H1 (cell line): ENCODE measurements around the gene SLC32A1. TPM values are rescaled to one million over a fixed set of nuclear protein-coding genes. Genes with fewer than 3 reads are reported as not detected.

Experiments used
- EP300 ChIP-seq, 2 experiments: IDR thresholded peaks; 1 replicate in 1 of 2; 2 replicates in 1 of 2; pipeline ENCODE4 v1.6.1; 2011 to 2012; ENCODE audit warnings: low read depth in 2 of 2, low read length in 2 of 2, mild to moderate bottlenecking in 2 of 2, borderline replicate concordance in 1 of 2, inconsistent platforms in 1 of 2, moderate library complexity in 1 of 2
- GABPA ChIP-seq: IDR thresholded peaks from 2 replicates; pipeline ENCODE4 v1.6.1; 2011; ENCODE audit warnings: mild to moderate bottlenecking, low read length, moderate library complexity, borderline replicate concordance; ENCODE audit not compliant: insufficient read depth
- MAFK ChIP-seq: IDR thresholded peaks from 2 replicates; pipeline ENCODE4 v1.6.1; 2012; ENCODE audit warnings: low read depth, mild to moderate bottlenecking, improper control_type of control experiment, low read length
- RNF2 ChIP-seq: fragments of 200-900, 300-1000 bp; sonication (generic); IDR thresholded peaks from 2 replicates; pipeline ENCODE4 v1.7.1; 2016; ENCODE audit warnings: borderline replicate concordance, low read depth, mild to moderate bottlenecking, antibody characterized with exemption, low read length; ENCODE audit not compliant: poor library complexity, severe bottlenecking; ENCODE audit errors: missing control alignments
- TAF1 ChIP-seq: IDR thresholded peaks from 2 replicates; pipeline ENCODE4 v1.6.1; 2011; ENCODE audit warnings: mild to moderate bottlenecking, low read depth, low read length
- TAF7 ChIP-seq: optimal IDR thresholded peaks from 2 replicates; pipeline ENCODE3; 2011; ENCODE audit warnings: low read depth, mild to moderate bottlenecking, inconsistent platforms, low read length, moderate library complexity, borderline replicate concordance
- TBP ChIP-seq: IDR thresholded peaks from 2 replicates; pipeline ENCODE4 v1.6.1; 2011; ENCODE audit warnings: low read depth, low read length, improper control_type of control experiment
- polyA plus RNA-seq, 7 experiments: library from polyadenylated mRNA; depleted of rRNA in 3 of 7; stranded (reverse) in 5 of 7; unstranded in 2 of 7; fragments of >200 nt in 5 of 7; fragments of 200-250 nt in 2 of 7; gene quantifications; 1 replicate in 5 of 7; 2 replicates in 1 of 7; 4 replicates in 1 of 7; pipeline versions ENCODE4 v1.2.1 to v1.2.3, GENCODE V29; 2011 to 2013; ENCODE audit warnings: missing spikeins in 2 of 7, mixed read lengths in 2 of 7
- total RNA-seq: library from RNA; stranded (reverse); fragmentation: NEBNext Ultra II Directional; extraction: Animal tissue kit (Norgen Biotek cat#: 25700); gene quantifications from 2 replicates; pipeline ENCODE4 v1.2.1, GENCODE V29; 2021
- TF ChIP-seq, protein P1 (sequence below): fragments of 300-600 bp; sonication (generic); IDR thresholded peaks from 2 replicates; pipeline ENCODE4 v1.7.1; 2012; ENCODE audit warnings: low read length, moderate library complexity, mild to moderate bottlenecking, inconsistent platforms; ENCODE audit not compliant: insufficient replicate concordance
- TF ChIP-seq, protein P2 (sequence below): IDR thresholded peaks from 2 replicates; pipeline ENCODE4 v1.6.1; 2012; ENCODE audit warnings: inconsistent platforms

The SLC32A1 gene
- total and polyA plus RNA-seq, 2 of the 8 experiments (the other 6 are each of a cell fraction or from before 2014, with no cell fraction given) = 0.09 to 0.15 TPM

DNA sequence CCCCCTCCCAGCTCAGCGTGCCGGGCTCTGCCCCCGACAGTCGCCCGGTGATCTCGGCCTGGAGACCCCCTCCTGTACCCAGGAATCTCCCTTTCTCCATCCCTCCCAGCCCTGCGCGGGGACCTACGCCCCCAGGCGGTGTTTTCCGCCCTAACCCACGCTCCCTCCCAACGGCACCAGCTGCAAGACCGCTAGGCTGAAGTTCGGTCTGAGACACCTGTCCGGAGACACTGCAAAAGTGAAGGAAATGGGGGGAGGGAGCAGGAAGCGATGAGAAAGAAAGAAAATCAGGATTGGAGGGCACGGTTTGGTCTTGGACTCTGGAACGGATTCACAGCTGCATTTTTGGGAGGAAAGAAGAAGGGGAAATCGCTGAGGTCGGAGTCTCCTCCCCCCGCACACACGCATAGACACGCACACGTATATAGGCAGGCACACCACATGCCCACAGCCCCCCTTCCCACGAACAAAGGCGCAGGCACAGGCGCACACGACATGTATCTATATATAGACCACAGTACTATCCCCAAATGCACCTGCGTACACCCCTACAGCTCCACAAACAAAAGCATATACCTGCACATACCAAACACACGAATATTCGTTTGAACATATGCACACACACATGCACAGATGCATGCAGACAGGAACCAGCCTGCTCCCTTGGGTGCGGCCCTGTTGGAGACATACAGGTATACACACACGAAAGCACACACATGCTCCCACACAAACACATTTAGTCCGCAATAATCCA lies 1.0 kb downstream of the SLC32A1 start (continued):
- TF ChIP-seq, protein P1, sequence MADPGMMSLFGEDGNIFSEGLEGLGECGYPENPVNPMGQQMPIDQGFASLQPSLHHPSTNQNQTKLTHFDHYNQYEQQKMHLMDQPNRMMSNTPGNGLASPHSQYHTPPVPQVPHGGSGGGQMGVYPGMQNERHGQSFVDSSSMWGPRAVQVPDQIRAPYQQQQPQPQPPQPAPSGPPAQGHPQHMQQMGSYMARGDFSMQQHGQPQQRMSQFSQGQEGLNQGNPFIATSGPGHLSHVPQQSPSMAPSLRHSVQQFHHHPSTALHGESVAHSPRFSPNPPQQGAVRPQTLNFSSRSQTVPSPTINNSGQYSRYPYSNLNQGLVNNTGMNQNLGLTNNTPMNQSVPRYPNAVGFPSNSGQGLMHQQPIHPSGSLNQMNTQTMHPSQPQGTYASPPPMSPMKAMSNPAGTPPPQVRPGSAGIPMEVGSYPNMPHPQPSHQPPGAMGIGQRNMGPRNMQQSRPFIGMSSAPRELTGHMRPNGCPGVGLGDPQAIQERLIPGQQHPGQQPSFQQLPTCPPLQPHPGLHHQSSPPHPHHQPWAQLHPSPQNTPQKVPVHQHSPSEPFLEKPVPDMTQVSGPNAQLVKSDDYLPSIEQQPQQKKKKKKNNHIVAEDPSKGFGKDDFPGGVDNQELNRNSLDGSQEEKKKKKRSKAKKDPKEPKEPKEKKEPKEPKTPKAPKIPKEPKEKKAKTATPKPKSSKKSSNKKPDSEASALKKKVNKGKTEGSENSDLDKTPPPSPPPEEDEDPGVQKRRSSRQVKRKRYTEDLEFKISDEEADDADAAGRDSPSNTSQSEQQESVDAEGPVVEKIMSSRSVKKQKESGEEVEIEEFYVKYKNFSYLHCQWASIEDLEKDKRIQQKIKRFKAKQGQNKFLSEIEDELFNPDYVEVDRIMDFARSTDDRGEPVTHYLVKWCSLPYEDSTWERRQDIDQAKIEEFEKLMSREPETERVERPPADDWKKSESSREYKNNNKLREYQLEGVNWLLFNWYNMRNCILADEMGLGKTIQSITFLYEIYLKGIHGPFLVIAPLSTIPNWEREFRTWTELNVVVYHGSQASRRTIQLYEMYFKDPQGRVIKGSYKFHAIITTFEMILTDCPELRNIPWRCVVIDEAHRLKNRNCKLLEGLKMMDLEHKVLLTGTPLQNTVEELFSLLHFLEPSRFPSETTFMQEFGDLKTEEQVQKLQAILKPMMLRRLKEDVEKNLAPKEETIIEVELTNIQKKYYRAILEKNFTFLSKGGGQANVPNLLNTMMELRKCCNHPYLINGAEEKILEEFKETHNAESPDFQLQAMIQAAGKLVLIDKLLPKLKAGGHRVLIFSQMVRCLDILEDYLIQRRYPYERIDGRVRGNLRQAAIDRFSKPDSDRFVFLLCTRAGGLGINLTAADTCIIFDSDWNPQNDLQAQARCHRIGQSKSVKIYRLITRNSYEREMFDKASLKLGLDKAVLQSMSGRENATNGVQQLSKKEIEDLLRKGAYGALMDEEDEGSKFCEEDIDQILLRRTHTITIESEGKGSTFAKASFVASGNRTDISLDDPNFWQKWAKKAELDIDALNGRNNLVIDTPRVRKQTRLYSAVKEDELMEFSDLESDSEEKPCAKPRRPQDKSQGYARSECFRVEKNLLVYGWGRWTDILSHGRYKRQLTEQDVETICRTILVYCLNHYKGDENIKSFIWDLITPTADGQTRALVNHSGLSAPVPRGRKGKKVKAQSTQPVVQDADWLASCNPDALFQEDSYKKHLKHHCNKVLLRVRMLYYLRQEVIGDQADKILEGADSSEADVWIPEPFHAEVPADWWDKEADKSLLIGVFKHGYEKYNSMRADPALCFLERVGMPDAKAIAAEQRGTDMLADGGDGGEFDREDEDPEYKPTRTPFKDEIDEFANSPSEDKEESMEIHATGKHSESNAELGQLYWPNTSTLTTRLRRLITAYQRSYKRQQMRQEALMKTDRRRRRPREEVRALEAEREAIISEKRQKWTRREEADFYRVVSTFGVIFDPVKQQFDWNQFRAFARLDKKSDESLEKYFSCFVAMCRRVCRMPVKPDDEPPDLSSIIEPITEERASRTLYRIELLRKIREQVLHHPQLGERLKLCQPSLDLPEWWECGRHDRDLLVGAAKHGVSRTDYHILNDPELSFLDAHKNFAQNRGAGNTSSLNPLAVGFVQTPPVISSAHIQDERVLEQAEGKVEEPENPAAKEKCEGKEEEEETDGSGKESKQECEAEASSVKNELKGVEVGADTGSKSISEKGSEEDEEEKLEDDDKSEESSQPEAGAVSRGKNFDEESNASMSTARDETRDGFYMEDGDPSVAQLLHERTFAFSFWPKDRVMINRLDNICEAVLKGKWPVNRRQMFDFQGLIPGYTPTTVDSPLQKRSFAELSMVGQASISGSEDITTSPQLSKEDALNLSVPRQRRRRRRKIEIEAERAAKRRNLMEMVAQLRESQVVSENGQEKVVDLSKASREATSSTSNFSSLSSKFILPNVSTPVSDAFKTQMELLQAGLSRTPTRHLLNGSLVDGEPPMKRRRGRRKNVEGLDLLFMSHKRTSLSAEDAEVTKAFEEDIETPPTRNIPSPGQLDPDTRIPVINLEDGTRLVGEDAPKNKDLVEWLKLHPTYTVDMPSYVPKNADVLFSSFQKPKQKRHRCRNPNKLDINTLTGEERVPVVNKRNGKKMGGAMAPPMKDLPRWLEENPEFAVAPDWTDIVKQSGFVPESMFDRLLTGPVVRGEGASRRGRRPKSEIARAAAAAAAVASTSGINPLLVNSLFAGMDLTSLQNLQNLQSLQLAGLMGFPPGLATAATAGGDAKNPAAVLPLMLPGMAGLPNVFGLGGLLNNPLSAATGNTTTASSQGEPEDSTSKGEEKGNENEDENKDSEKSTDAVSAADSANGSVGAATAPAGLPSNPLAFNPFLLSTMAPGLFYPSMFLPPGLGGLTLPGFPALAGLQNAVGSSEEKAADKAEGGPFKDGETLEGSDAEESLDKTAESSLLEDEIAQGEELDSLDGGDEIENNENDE = no peak
- TF ChIP-seq RNF2 = peak; percentile 26
- TF ChIP-seq TAF7 = no peak
- no peak for TF ChIP-seq GABPA
- peak in 1 of 2 experiments; percentile 66; a peak in 1 of 3 replicates for TF ChIP-seq EP300 (IDR thresholded peaks at IDR 0.05; ENCODE audit: borderline replicate concordance in 1 of 2, low read depth in 2 of 2, low read length in 2 of 2)
- no peak for TF ChIP-seq MAFK
- TF ChIP-seq, protein P2, sequence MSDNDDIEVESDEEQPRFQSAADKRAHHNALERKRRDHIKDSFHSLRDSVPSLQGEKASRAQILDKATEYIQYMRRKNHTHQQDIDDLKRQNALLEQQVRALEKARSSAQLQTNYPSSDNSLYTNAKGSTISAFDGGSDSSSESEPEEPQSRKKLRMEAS = peak; percentile 76
- peak; percentile 27; the same call in 1 of the 2 replicates for TF ChIP-seq TBP
- TF ChIP-seq TAF1 = no peak
